IMR-90 (cell line): ENCODE measurements around the gene CTNNA1. TPM values are rescaled to one million over a fixed set of nuclear protein-coding genes. Genes with fewer than 3 reads are reported as not detected.
A peak's percentile ranks its signal among the peaks of the same experiment; 100 is the strongest.
"Not testable (repeated sequence)": the region's sequence is repeated elsewhere in the genome, so short reads cannot be mapped to it uniquely, and the experiment has no call there.

Experiments used
- ATAC-seq: fragments of 200-7000 bp; cut with Tn5 transposase; 2 replicates; pipeline ENCODE4 v1.9.1; 2020; ENCODE audit warnings: low read depth, mild to moderate bottlenecking, moderate library complexity
- Bru-seq: library from RNA; stranded (reverse); fragments of 400-500 nt; gene quantifications from one replicate; lab custom pipeline; 2021; lab: Mats Ljungman, UMichigan
- BruChase-seq, 2 experiments: library from RNA; stranded (reverse); fragments of 400-500 nt; gene quantifications; one replicate each; lab custom pipeline; 2021; lab: Mats Ljungman, UMichigan
- BruUV-seq: library from RNA; stranded (reverse); fragments of 400-500 nt; replicated peaks from 2 replicates; lab custom pipeline; 2021; lab: Mats Ljungman, UMichigan
- CTCF ChIA-PET: fragments of 300-600 bp; formaldehyde crosslinking; extraction: SDS; loops from one replicate; lab custom pipeline; 2021; ENCODE audit warnings: antibody characterized with exemption; lab: Yijun Ruan, JAX
- POLR2A ChIA-PET: fragments of 300-600 bp; sonication (Branson Sonifier 250); formaldehyde crosslinking; loops from one replicate; lab custom pipeline; 2022; ENCODE audit warnings: antibody characterized with exemption; ENCODE audit not compliant: unreplicated experiment; lab: Charles Lee
- DNase-seq: peaks from one replicate; pipeline ENCODE4 v3.0.0; 2013
- H2AFZ ChIP-seq: replicated peaks from 2 replicates; pipeline ENCODE3; 2013; ENCODE audit warnings: low read length, mild to moderate bottlenecking; ENCODE audit not compliant: poor library complexity
- H2AK5ac ChIP-seq: 2 replicates; pipeline ENCODE4 v1.6.1; 2013; ENCODE audit warnings: low read depth, low read length, inconsistent platforms
- H2AK9ac ChIP-seq: replicated peaks from 2 replicates; pipeline ENCODE3; 2013; ENCODE audit warnings: mild to moderate bottlenecking, low read depth, low read length, moderate library complexity; ENCODE audit not compliant: poor library complexity
- H2BK120ac ChIP-seq: 2 replicates; pipeline ENCODE4 v1.6.1; 2013; ENCODE audit warnings: low read depth, low read length, inconsistent platforms
- H2BK15ac ChIP-seq: 3 replicates; pipeline ENCODE4 v1.6.1; 2013; ENCODE audit warnings: low read depth, low read length, inconsistent platforms
- H2BK20ac ChIP-seq: 2 replicates; pipeline ENCODE4 v1.6.1; 2013; ENCODE audit warnings: low read depth, mild to moderate bottlenecking, inconsistent platforms, low read length, moderate library complexity
- H2BK5ac ChIP-seq: 2 replicates; pipeline ENCODE4 v1.6.1; 2013; ENCODE audit warnings: mild to moderate bottlenecking, low read depth, low read length, inconsistent platforms; ENCODE audit not compliant: poor library complexity, severe bottlenecking
- H3K14ac ChIP-seq: replicated peaks from 2 replicates; pipeline ENCODE4 v1.6.1; 2013; ENCODE audit warnings: low read depth, low read length, inconsistent platforms
- H3K18ac ChIP-seq: 2 replicates; pipeline ENCODE4 v1.6.1; 2013; ENCODE audit warnings: low read depth, low read length, control low read depth
- H3K23ac ChIP-seq: 2 replicates; pipeline ENCODE4 v1.6.1; 2013; ENCODE audit warnings: low read depth, low read length, inconsistent platforms
- H3K27ac ChIP-seq: 2 replicates; pipeline ENCODE4 v1.5.1; 2013; ENCODE audit warnings: mild to moderate bottlenecking, control low read depth, low read length; ENCODE audit not compliant: insufficient read depth
- H3K27me3 ChIP-seq: 2 replicates; pipeline ENCODE4 v1.6.1; 2013; ENCODE audit warnings: low read length; ENCODE audit not compliant: control insufficient read depth, insufficient read depth
- H3K36me3 ChIP-seq: 2 replicates; pipeline ENCODE4 v1.6.1; 2013; ENCODE audit warnings: low read length, mixed read lengths; ENCODE audit not compliant: control insufficient read depth, insufficient read depth
- H3K4ac ChIP-seq: 2 replicates; pipeline ENCODE4 v1.6.1; 2013; ENCODE audit warnings: low read depth, low read length, inconsistent platforms
- H3K4me1 ChIP-seq: 2 replicates; pipeline ENCODE4 v1.6.1; 2013; ENCODE audit warnings: low read length, mixed read lengths; ENCODE audit not compliant: control insufficient read depth, insufficient read depth
- H3K4me2 ChIP-seq: 2 replicates; pipeline ENCODE4 v1.6.1; 2013; ENCODE audit warnings: low read depth, mild to moderate bottlenecking, control low read depth, low read length, moderate library complexity
- H3K4me3 ChIP-seq: 2 replicates; pipeline ENCODE4 v1.5.1; 2013; ENCODE audit warnings: low read depth, mild to moderate bottlenecking, control low read depth, low read length, moderate library complexity; ENCODE audit not compliant: insufficient read depth
- H3K56ac ChIP-seq: 2 replicates; pipeline ENCODE4 v1.6.1; 2013; ENCODE audit warnings: low read length, inconsistent platforms; ENCODE audit not compliant: insufficient read depth; ENCODE audit errors: extremely low read depth
- H3K79me1 ChIP-seq, 2 experiments: 2 replicates each; pipeline ENCODE4 v1.6.1; 2013; ENCODE audit warnings: low read length in 2 of 2, inconsistent platforms in 1 of 2, low read depth in 1 of 2
- H3K9ac ChIP-seq: 2 replicates; pipeline ENCODE4 v1.6.1; 2013; ENCODE audit warnings: low read depth, low read length, control low read depth
- H3K9me1 ChIP-seq: 2 replicates; pipeline ENCODE4 v1.6.1; 2013; ENCODE audit warnings: low read length, inconsistent platforms; ENCODE audit not compliant: insufficient read depth
- H3K9me3 ChIP-seq: 2 replicates; pipeline ENCODE4 v1.6.1; 2013; ENCODE audit warnings: low read length; ENCODE audit not compliant: control insufficient read depth, insufficient read depth
- H4K20me1 ChIP-seq: 2 replicates; pipeline ENCODE4 v1.6.1; 2013; ENCODE audit warnings: low read length, inconsistent platforms; ENCODE audit not compliant: insufficient read depth
- H4K5ac ChIP-seq: 2 replicates; pipeline ENCODE4 v1.6.1; 2013; ENCODE audit warnings: mild to moderate bottlenecking, low read depth, low read length, control low read depth
- H4K8ac ChIP-seq, 2 experiments: 2 replicates each; pipeline ENCODE4 v1.6.1; 2013; ENCODE audit warnings: low read depth in 2 of 2, low read length in 2 of 2, control low read depth in 1 of 2, inconsistent platforms in 1 of 2
- H4K91ac ChIP-seq: 2 replicates; pipeline ENCODE4 v1.6.1; 2013; ENCODE audit warnings: low read depth, low read length, inconsistent platforms; ENCODE audit not compliant: insufficient read depth
- FOS ChIP-seq: fragments of 150-350 bp; IDR thresholded peaks from 2 replicates; pipeline ENCODE4 v1.6.1; 2016; ENCODE audit warnings: low read depth, low read length
- MAZ ChIP-seq: IDR thresholded peaks from 2 replicates; pipeline ENCODE4 v1.6.1; 2012; ENCODE audit warnings: low read depth, mild to moderate bottlenecking, low read length, improper control_type of control experiment, moderate library complexity, borderline replicate concordance
- POLR2A ChIP-seq: IDR thresholded peaks from 2 replicates; pipeline ENCODE4 v1.6.1; 2012; ENCODE audit warnings: mild to moderate bottlenecking, low read depth, low read length
- SMC3 ChIP-seq: fragments of 150-350 bp; IDR thresholded peaks from 2 replicates; pipeline ENCODE4 v1.6.1; 2016; ENCODE audit warnings: low read depth, mild to moderate bottlenecking, antibody characterized with exemption, low read length, moderate library complexity
- WGBS, 2 experiments: methylation state at CpG; one replicate each; pipeline versions ENCODE4 v1.1.5 to v1.1.7; 2013; ENCODE audit warnings: missing lambda C conversion rate in 2 of 2; ENCODE audit not compliant: insufficient read length in 1 of 2; ENCODE audit errors: extremely low coverage in 2 of 2; 5-methylcytosine and 5-hydroxymethylcytosine counted together
- dilution Hi-C: fragments of 300-500 bp; cut with HindIII; formaldehyde crosslinking; loops from one replicate; pipeline ENCODE4 v1.14.3; 2018; ENCODE audit warnings: low sequenced_read_pairs; ENCODE audit not compliant: unreplicated experiment
- in situ Hi-C: fragments of 300-500 bp; cut with MboI; formaldehyde crosslinking; loops from 3 replicates; pipeline ENCODE4 v1.14.3; 2019; ENCODE audit warnings: low sequenced_read_pairs, inconsistent platforms, mixed read lengths
- intact Hi-C: fragments of 100-400 bp; cut with micrococcal nuclease; formaldehyde crosslinking; loops from 2 replicates; pipeline ENCODE4 v1.10.0; 2022
- long read RNA-seq: library from polyadenylated mRNA; unstranded; transcript quantifications from one replicate; pipeline ENCODE4 v2.0.0, GENCODE V29; 2021; ENCODE audit not compliant: unreplicated experiment
- polyA plus RNA-seq, 3 experiments: library from polyadenylated mRNA; depleted of rRNA; stranded (reverse); fragments of >200 nt; gene quantifications; 2 replicates each; pipeline ENCODE4 v1.2.3, GENCODE V29; 2012; ENCODE audit warnings: low replicate concordance in 1 of 3
- total RNA-seq: library from RNA; depleted of rRNA; stranded (reverse); fragments of >200 nt; gene quantifications from 2 replicates; pipeline ENCODE4 v1.2.3, GENCODE V29; 2012; rRNA removed

Gene CTNNA1
- 395 and 471 TPM in 2 replicates for total RNA-seq
- polyA plus RNA-seq (2012; rRNA removed): 192 and 220 TPM in 2 replicates
- polyA plus RNA-seq (2012; cell fraction: cytosol; rRNA removed): 116 and 120 TPM in 2 replicates
- 108 and 158 TPM in 2 replicates for polyA plus RNA-seq (2012; cell fraction: nucleus; rRNA removed; ENCODE audit: low replicate concordance)
- percentile 97 among the genes with signal in this experiment for Bru-seq, nascent RNA
- BruChase-seq, experiment 1, labeled RNA remaining after a 6-hour chase: percentile 95 among the genes with signal in this experiment
- BruChase-seq, experiment 2, labeled RNA remaining after a 2-hour chase: percentile 91 among the genes with signal in this experiment
- long read RNA-seq, transcript CTNNA1-236 (2 exons, 2,044 nt): minor isoform, 6 of 574 reads
- long read RNA-seq, transcript CTNNA1-201 (18 exons, 3,756 nt): major isoform, 433 of 574 reads
- long read RNA-seq, partial matches to known transcripts: 107 of 574 reads
- long read RNA-seq, other reads (novel, unspliced or antisense): 28 of 574 reads

- 0% methylated on average over 31 of the region's 102 CpGs; no CpG with 5 or more reads in 1 of the 2 experiments for WGBS, 2 experiments
- H3K9me1 ChIP-seq: peaks cover 17% of the 10 kb centered on the region
- peaks cover 0 to 36% of the 10 kb centered on the region in 2 experiments; a peak in 3 of 4 replicates for H3K79me1 ChIP-seq
- dilution Hi-C loops: no loop called here
- H3K9me3 ChIP-seq: no peaks in the 10 kb centered on the region
- no TSS peak for BruUV-seq
- peak within 1 kb of the TSS; percentile 93 for H2AK5ac ChIP-seq
- peak within 1 kb of the TSS; percentile 99 for H2AK9ac ChIP-seq
- peaks cover 8% of the 10 kb centered on the region for H3K4me1 ChIP-seq
- peak within 1 kb of the TSS; percentile 96 for H2AFZ ChIP-seq
- H2BK15ac ChIP-seq: peak within 1 kb of the TSS; percentile 61; the same call in 1 of the 3 replicates
- CTCF ChIA-PET: interaction anchor here (0.6 to 1.2 kb wide), 2 partner anchors 71 to 809 kb away, joined by 3 to 5 read pairs; no protein-coding TSS in a partner anchor
- H2BK20ac ChIP-seq: peak within 1 kb of the TSS; percentile 49
- H3K4me2 ChIP-seq: peak within 1 kb of the TSS; percentile 87
- H4K5ac ChIP-seq: peak within 1 kb of the TSS; percentile 57
- TF ChIP-seq POLR2A (peak; percentile 92), FOS (peak; percentile 33; the same call in 1 of the 2 replicates), SMC3 (no peak), MAZ (peak; percentile 68; the same call in 1 of the 2 replicates)
- in situ Hi-C loops: no loop called here
- peak within 1 kb of the TSS; percentile 76 for H2BK120ac ChIP-seq
- POLR2A ChIA-PET: interaction anchor here (0.6 kb wide), 1 partner anchor 510 kb away, joined by 5 read pairs; no protein-coding TSS in a partner anchor
- ATAC-seq (peak; percentile 91), DNase-seq (peak; percentile 49)
- peak within 1 kb of the TSS; percentile 91 for H2BK5ac ChIP-seq
- H3K23ac ChIP-seq: peak within 1 kb of the TSS; percentile 94; the same call in 1 of the 2 replicates
- H3K27ac ChIP-seq: peak within 1 kb of the TSS; percentile 93
- H3K9ac ChIP-seq: peak within 1 kb of the TSS; percentile 92
- H4K20me1 ChIP-seq: peaks cover 43% of the 10 kb centered on the region
- H4K8ac ChIP-seq: peak within 1 kb of the TSS; percentile 81 to 91
- peak within 1 kb of the TSS; percentile 50 for H3K18ac ChIP-seq
- peak within 1 kb of the TSS; percentile 95 for H4K91ac ChIP-seq
- H3K4ac ChIP-seq: peak within 1 kb of the TSS; percentile 89
- H3K4me3 ChIP-seq: peak within 1 kb of the TSS; percentile 95
- H3K56ac ChIP-seq: peak within 1 kb of the TSS; percentile 94
- H3K14ac ChIP-seq: peak within 1 kb of the TSS; percentile 89
- intact Hi-C loops: loop anchor here (5.0 kb wide), 2 partner anchors 91 to 509 kb away; no protein-coding TSS in a partner anchor
- peaks cover 13% of the 10 kb centered on the region for H3K36me3 ChIP-seq
- H3K27me3 ChIP-seq: no peaks in the 10 kb centered on the region
Measured at GRCh38 chr5:138752951-138753793, at the start of gene CTNNA1. TSS of gene CTNNA1 (plus strand) at chr5:138753425. CDS start at chr5:138781925, 28,500 bp downstream.

GRCh38 chr5:138703777-138704176, 49.4 kb upstream of the CTNNA1 start:
- in situ Hi-C loops, H3K18ac ChIP-seq, H2AK9ac ChIP-seq, H3K36me3 ChIP-seq, DNase-seq, H3K23ac ChIP-seq, H2BK15ac ChIP-seq, H3K27me3 ChIP-seq, H3K4me1 ChIP-seq, intact Hi-C loops, H3K9me1 ChIP-seq, H3K4ac ChIP-seq, H3K4me2 ChIP-seq, H2BK120ac ChIP-seq, H3K79me1 ChIP-seq, CTCF ChIA-PET, H3K27ac ChIP-seq, ATAC-seq, H2BK20ac ChIP-seq, dilution Hi-C loops, H3K4me3 ChIP-seq, H4K5ac ChIP-seq, H3K9ac ChIP-seq, H3K56ac ChIP-seq, POLR2A ChIA-PET, H2AK5ac ChIP-seq, H2AFZ ChIP-seq, H3K9me3 ChIP-seq, H3K14ac ChIP-seq, BruUV-seq, H4K8ac ChIP-seq, H4K91ac ChIP-seq, H2BK5ac ChIP-seq, H4K20me1 ChIP-seq: not testable (repeated sequence)
- no CpG with 5 or more reads among the region's 3 CpGs for WGBS, 2 experiments
